Kidney (tissue), 14 donors: Measurements from ENCODE around the gene HASPIN. TPM values are rescaled to one million over a fixed set of nuclear protein-coding genes. Genes with fewer than 3 reads are reported as not detected.
"Not testable (repeated sequence)": the region's sequence is repeated elsewhere in the genome, so short reads cannot be mapped to it uniquely, and the experiment has no call there.

ENCODE experiments used
- DNase-seq, 5 donors: peaks; one replicate each; pipeline ENCODE4 v3.0.0-alpha.2; 2013 to 2020
- FAIRE-seq: peaks from 2 replicates; lab custom pipeline; 2012; peaks lifted over from hg19 to GRCh38; lab: Jason Lieb, UNC
- H3K27ac ChIP-seq, 2 donors: one replicate each; pipeline ENCODE4 v1.7.0; 2013; ENCODE audit warnings: low read depth in 2 of 2, low read length in 2 of 2, inconsistent platforms in 1 of 2
- H3K27me3 ChIP-seq: one replicate; pipeline ENCODE4 v1.7.1; 2013; ENCODE audit warnings: low read length, inconsistent platforms; ENCODE audit not compliant: control insufficient read depth, insufficient read depth
- H3K36me3 ChIP-seq, 3 donors: one replicate each; pipeline versions ENCODE4 v1.7.0 to v1.7.1; 2013; ENCODE audit warnings: low read length in 3 of 3, control low read depth in 1 of 3, inconsistent platforms in 1 of 3; ENCODE audit not compliant: insufficient read depth in 3 of 3, control insufficient read depth in 2 of 3
- H3K4me1 ChIP-seq, 3 donors: one replicate each; pipeline versions ENCODE4 v1.7.0 to v1.7.1; 2013; ENCODE audit warnings: low read length in 3 of 3, inconsistent platforms in 1 of 3, low read depth in 1 of 3; ENCODE audit not compliant: control insufficient read depth in 2 of 3, insufficient read depth in 2 of 3
- H3K4me3 ChIP-seq, 3 donors: one replicate each; pipeline versions ENCODE4 v1.7.0 to v1.8.1; 2013; ENCODE audit warnings: low read length in 3 of 3, control low read depth in 1 of 3, inconsistent platforms in 1 of 3
- H3K9ac ChIP-seq, 3 donors: one replicate each; pipeline versions ENCODE4 v1.7.0 to v1.7.1; 2013; ENCODE audit warnings: low read length in 3 of 3, control low read depth in 1 of 3, inconsistent platforms in 1 of 3
- H3K9me3 ChIP-seq, 3 donors: one replicate each; pipeline versions ENCODE4 v1.7.0 to v1.7.1; 2013; ENCODE audit warnings: low read length in 3 of 3, control low read depth in 1 of 3, inconsistent platforms in 1 of 3; ENCODE audit not compliant: control insufficient read depth in 2 of 3, insufficient read depth in 1 of 3
- CTCF ChIP-seq: IDR thresholded peaks from 3 replicates; pipeline ENCODE4 v1.5.1; 2012; ENCODE audit warnings: mild to moderate bottlenecking, moderate library complexity, borderline replicate concordance; ENCODE audit not compliant: insufficient read depth; ENCODE audit errors: extremely low read depth
- intact Hi-C: fragments of 100-400 bp; cut with DNase I; formaldehyde crosslinking; loops from one replicate; pipeline ENCODE4 v1.11.1; 2022
- polyA plus RNA-seq: library from polyadenylated mRNA; stranded (reverse); fragments of 350-450 nt; fragmentation: Illumina TruSeq; extraction: RNeasy Lipid Tissue Mini Kit (QIAGEN cat#74804); gene quantifications from one replicate; pipeline ENCODE4 v1.2.3, GENCODE V29; 2014; ENCODE audit warnings: low read depth, low replicate concordance; ENCODE audit not compliant: insufficient read depth
- total RNA-seq: library from RNA; stranded (reverse); fragmentation: NEBNext Ultra II Directional; extraction: Animal tissue kit (Norgen Biotek cat#: 25700); gene quantifications from one replicate; pipeline ENCODE4 v1.2.1, GENCODE V29; 2021
- donor health status: control.
- donor health status: control.
- donor health status: control.
- donor health status: control.
- donor health status: control.
- donor health status: DM: yes; HTN: yes; CAD: no.
- donor health status: Normal renal cell carcinoma (clear cell type).

HASPIN gene
- total and polyA plus RNA-seq, 2 donors from 2014 or later = 0.38 TPM; not detected in 1

GRCh38 chr17:3698139-3698538 lies 25.6 kb upstream of the HASPIN start:
- intact Hi-C loops = no loop called here
- H3K36me3 ChIP-seq = no peaks in the 10 kb centered on the region
- H3K4me1 ChIP-seq = peaks cover 0 to 3% (median 0%) of the 10 kb centered on the region in 3 donors
- DNase-seq = peak in 1 of 5 donors; percentile 44
- no peak overlapping the region for H3K4me3 ChIP-seq
- TF ChIP-seq CTCF = no peak
- no peak for FAIRE-seq
- H3K27me3 ChIP-seq = no peaks in the 10 kb centered on the region
- peaks cover 0 to 3% (median 0%) of the 10 kb centered on the region in 3 donors for H3K9me3 ChIP-seq
- H3K9ac ChIP-seq = no peak overlapping the region
- no peak overlapping the region for H3K27ac ChIP-seq

GRCh38 chr17:3699951-3700350 lies 23.8 kb upstream of the HASPIN start:
- Histone ChIP-seq H3K4me3 (no peak overlapping the region), H3K36me3 (no peaks in the 10 kb centered on the region), H3K4me1 (peaks cover 0 to 3% (median 0%) of the 10 kb centered on the region in 3 donors), H3K9ac (no peak overlapping the region), H3K27ac (no peak overlapping the region), H3K27me3 (no peaks in the 10 kb centered on the region), H3K9me3 (peaks cover 0 to 3% (median 0%) of the 10 kb centered on the region in 3 donors)
- TF ChIP-seq CTCF = no peak
- DNase-seq (peak in 1 of 5 donors; percentile 10), FAIRE-seq (no peak)
- intact Hi-C loops = no loop called here

- FAIRE-seq, H3K27ac ChIP-seq, DNase-seq: not testable (repeated sequence)
Measured at GRCh38 chr17:3702041-3702539, 21.6 kb upstream of the HASPIN start.

GRCh38 chr17:3704931-3705717 lies 18.6 kb upstream of the HASPIN start:
- H3K9ac ChIP-seq = no peak overlapping the region
- H3K27me3 ChIP-seq = no peaks in the 10 kb centered on the region
- no peak overlapping the region for H3K27ac ChIP-seq
- DNase-seq (no peak), FAIRE-seq (no peak)
- TF ChIP-seq CTCF = no peak
- no peaks in the 10 kb centered on the region for H3K9me3 ChIP-seq
- no peaks in the 10 kb centered on the region for H3K36me3 ChIP-seq
- intact Hi-C loops = no loop called here
- no peak overlapping the region for H3K4me3 ChIP-seq
- H3K4me1 ChIP-seq = no peaks in the 10 kb centered on the region

More at GRCh38 chr17:3702041-3702539, 21.6 kb upstream of the HASPIN start:
- H3K27me3 ChIP-seq, H3K9ac ChIP-seq, H3K9me3 ChIP-seq, intact Hi-C loops, H3K4me3 ChIP-seq, H3K36me3 ChIP-seq, H3K4me1 ChIP-seq: not testable (repeated sequence)

GRCh38 chr17:3705718-3705984 lies 18.1 kb upstream of the HASPIN start:
- FAIRE-seq, H3K36me3 ChIP-seq, H3K9me3 ChIP-seq, H3K27ac ChIP-seq, DNase-seq, H3K9ac ChIP-seq, intact Hi-C loops, H3K27me3 ChIP-seq, H3K4me1 ChIP-seq, H3K4me3 ChIP-seq: not testable (repeated sequence)
